Measurements from ENCODE around the gene ELMOD1.

DNA sequence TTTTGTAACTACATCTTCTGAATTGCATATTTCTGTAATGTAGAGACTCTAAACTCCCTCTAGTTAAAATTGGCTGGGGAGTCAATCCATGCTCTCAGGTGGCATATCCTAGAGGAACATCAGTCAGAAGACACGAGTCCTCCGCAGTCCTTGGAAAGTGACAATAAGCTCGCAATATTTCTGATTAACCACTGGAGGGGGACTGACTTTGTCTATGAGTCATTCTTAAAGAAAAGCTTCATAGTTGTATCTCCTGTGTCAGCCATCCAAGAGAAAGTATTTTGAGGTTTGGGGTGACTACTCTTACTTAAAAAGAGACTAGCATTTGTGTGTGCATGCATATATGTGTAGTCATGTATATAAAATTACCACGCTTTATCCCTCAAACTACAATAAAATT, 60.7 kb downstream of the ELMOD1 start:
- TF ChIP-seq, protein P1, sequence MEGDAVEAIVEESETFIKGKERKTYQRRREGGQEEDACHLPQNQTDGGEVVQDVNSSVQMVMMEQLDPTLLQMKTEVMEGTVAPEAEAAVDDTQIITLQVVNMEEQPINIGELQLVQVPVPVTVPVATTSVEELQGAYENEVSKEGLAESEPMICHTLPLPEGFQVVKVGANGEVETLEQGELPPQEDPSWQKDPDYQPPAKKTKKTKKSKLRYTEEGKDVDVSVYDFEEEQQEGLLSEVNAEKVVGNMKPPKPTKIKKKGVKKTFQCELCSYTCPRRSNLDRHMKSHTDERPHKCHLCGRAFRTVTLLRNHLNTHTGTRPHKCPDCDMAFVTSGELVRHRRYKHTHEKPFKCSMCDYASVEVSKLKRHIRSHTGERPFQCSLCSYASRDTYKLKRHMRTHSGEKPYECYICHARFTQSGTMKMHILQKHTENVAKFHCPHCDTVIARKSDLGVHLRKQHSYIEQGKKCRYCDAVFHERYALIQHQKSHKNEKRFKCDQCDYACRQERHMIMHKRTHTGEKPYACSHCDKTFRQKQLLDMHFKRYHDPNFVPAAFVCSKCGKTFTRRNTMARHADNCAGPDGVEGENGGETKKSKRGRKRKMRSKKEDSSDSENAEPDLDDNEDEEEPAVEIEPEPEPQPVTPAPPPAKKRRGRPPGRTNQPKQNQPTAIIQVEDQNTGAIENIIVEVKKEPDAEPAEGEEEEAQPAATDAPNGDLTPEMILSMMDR (IDR thresholded peaks at IDR 0.05) = no peak
- no peak for TF ChIP-seq EZH2 (IDR thresholded peaks at IDR 0.05; ENCODE audit: borderline replicate concordance, insufficient read depth, low read depth, low read length, poor library complexity, severe bottlenecking)
